ENCODE data around the gene CFAP97D2.
"Not testable (repeated sequence)": the region's sequence is repeated elsewhere in the genome, so short reads cannot be mapped to it uniquely, and the experiment has no call there.

DNA sequence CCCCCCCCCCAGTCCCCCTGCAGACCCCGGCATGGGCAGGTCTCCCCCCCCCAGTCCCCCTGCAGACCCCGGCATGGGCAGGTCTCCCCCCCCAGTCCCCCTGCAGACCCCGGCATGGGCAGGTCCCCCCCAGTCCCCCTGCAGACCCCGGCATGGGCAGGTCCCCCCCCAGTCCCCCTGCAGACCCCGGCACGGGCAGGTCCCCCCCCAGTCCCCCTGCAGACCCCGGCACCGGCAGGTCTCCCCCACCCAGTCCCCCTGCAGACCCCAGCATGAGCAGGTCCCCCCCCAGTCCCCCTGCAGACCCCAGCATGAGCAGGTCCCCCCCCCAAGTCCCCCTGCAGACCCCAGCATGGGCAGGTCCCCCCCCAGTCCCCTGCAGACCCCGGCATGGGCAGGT is 45.9 kb upstream of the CFAP97D2 start:
- TF ChIP-seq POLR2AphosphoS5 (IDR thresholded peaks at IDR 0.05); CTCF (IDR thresholded peaks at IDR 0.05 in 8 of 11, conservative IDR thresholded peaks at IDR 0.05 in 3 of 11); POLR2A (IDR thresholded peaks at IDR 0.05): not testable (repeated sequence)
